Pericardium fibroblast (primary cell): Measurements from ENCODE around the gene ZBTB9. TPM values are rescaled to one million over a fixed set of nuclear protein-coding genes. Genes with fewer than 3 reads are reported as not detected.

Experiments used
- total RNA-seq: library from RNA; depleted of rRNA; stranded (reverse); fragments of >200 nt; gene quantifications from 2 replicates; pipeline ENCODE4 v1.2.3, GENCODE V29; 2015

ZBTB9 gene, protein sequence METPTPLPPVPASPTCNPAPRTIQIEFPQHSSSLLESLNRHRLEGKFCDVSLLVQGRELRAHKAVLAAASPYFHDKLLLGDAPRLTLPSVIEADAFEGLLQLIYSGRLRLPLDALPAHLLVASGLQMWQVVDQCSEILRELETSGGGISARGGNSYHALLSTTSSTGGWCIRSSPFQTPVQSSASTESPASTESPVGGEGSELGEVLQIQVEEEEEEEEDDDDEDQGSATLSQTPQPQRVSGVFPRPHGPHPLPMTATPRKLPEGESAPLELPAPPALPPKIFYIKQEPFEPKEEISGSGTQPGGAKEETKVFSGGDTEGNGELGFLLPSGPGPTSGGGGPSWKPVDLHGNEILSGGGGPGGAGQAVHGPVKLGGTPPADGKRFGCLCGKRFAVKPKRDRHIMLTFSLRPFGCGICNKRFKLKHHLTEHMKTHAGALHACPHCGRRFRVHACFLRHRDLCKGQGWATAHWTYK
- 1.4 and 4.1 TPM in 2 replicates for total RNA-seq

DNA sequence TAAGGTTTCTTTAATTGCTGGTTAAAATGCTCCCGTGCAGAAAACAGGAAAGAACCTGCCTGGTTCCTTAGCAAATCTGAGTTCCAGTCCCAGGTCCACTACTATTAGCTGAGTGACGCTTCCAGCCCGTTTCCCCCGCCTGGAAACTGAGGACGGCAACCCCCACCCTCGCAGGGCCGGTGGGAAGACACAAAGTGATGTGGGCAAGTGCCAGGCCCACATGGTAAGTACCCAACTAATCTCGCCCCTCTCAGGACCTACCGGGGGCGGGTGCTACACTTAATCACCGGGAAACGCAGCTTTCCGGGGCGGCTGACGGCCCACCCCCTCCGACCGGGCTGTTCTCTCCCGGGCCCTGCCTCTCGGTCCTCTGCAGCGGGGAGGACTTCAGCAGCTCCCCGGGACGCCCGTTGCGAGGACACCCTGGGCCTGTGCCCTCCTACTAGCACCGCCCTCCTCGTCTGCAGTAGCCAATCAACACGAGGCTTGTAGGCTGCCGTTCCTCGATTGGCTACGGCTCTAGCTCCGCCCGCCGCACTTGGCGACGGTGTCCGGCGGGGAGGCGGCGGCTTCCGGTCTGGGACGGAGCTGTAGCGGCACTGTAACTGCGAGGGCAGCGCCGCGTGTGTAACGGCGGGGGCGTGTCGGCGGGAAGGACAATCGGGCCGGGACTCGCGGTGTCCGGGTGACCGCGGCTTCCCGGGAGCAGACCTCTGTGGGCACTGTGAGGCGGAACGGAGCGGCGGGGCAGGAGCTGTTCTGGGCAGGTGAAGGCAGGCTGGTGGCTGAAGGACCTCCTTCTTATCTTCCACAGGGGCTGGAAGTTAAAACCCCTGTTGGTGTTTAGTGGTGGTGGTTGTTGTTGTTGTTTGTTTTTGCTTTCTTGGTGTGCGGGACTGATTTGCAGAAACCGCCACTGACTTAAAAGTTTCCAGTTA, at the start of gene ZBTB9:
TSS of gene ZBTB9 (plus strand) at position 568 of the 938 bp plus-strand sequence. CDS start 525 bp downstream, outside the sequence.

DNA sequence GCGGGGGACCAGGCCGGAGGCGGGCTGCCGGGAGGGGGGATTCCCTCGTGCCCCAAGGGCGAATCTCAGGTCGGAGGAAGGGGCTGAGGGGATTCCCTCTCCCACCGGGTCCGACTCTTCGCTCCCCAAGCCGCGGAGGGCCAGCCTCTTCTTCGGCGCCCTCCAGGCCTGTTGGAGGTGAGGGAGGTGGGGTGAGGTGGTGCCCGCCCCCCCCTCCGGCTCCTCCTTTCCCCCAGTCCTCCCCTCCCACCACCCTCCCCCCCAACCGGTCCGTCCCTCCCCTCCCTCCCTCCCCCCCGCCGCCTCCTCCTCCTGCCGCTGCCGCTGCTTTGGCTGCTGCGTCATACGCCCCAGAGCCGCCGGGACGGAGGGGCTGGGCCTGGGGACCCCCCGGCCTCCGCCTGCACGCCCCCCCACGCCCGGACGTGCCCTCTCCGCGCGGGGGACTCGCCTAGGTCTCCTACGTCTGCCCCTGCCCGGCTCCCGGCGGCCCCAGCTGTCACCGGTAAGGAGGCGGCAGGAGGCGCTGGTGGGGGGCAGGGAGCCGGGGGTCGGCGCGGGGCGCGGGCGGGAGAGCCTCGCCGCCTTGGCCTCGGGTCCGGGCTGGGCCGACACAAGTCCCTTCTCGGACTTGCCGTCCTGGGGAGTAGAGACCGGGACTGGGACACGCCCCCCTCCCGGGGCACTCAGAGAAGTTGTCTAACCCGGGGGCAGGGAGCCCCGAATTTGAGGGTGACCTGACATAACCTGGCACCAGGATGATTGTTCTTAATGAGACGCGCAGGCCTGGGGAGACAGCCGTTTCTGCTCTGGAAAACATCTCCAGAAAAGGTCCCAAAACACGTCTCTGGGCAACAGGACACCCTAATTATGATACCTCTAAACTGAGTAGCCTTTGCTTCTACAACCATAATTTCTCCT, 43.4 kb upstream of the ZBTB9 start, which contains the start of gene PHF1:
TSS of gene PHF1 (plus strand) at position 304 of the 921 bp plus-strand sequence. CDS start 1,250 bp downstream, outside the sequence.

DNA sequence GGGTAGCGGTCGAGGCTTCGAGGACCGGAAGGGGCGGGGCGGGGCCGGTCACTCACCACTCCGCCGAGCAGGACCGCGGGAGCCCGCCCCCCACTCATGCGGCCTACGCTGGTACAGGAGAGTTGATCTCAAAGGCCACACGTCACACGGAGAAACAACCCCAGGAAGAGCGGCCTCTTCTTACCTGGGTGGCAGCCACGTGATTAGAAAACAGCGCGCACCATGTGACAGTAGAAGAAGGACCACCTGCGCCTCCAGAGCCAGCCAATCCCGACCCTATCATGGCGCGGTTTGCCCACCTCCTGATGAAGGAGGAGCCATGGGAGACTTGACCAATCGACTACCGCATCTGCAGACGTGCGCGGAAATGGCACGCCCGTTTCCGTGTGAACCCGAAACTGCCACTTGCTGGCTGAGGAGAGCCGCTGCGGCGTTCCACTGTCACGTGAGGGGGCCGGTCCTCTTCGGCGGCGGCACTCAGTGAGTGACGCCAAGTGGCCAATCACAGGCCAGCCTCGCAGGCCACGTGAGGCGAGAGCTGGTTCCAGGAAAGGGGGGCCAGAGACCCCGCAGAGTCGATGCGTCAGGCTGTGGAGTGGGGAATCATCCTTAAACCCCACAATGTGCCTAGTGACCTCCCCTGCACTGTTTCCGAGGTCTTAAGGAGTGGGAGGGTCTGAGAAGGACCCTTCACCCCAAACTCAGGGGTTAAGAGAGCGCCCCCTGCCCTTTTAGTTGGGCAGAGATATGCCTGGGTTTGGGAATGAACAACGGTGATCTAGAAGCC, 36.3 kb upstream of the ZBTB9 start, which contains the start of gene CUTA:
TSS of gene CUTA (minus strand) at position 205 of the 787 bp plus-strand sequence. CDS start at position 98, 107 bp downstream.

DNA sequence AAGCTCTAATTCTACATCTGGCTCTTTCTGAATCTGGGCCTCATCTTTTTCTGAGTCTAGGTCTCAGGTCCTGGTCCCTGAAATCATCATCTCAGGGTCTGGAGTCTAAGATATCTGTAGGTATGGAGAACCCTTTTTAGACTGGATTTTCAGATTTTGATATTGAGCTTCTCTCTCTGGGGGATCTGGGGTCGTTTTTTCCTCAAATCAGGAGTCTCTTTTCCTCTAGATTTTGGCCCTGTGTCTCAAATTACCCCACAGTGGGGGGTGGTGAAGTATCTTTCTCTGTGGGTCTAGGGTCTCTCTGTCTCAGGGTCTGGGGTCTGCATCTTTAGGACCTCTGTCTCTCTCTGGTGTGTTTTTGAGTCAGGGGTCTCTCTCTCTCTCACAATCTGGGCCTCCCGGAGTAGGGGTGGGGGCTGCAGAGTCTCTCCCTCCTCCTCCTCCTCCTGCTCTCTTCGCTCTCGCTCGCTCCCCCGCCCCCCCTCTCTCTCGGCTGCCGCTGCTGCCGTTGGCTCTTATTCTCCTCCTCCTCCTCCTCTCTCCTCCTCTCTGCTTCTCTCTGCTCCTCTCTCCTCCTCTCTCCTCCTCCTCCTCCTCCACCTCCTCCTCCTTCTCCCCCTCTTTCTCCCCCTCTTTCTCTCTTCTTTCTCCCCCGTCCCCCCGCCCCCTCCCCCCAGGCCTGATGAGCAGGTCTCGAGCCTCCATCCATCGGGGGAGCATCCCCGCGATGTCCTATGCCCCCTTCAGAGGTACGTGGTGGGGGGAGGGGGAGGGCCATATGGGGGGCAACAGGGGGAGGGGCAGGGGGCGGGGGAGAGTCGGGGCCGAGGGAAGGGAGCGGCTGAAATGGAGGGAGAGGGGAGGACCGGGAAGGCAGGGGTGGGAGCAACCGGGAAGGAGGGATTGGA, 34.5 kb upstream of the ZBTB9 start, which contains the start of gene SYNGAP1:
TSS of gene SYNGAP1 (plus strand) at position 486 of the 911 bp plus-strand sequence. CDS start at position 686, 200 bp downstream.

Other genes with a start within 250 kb of the ZBTB9 start
- 5.7 and 9.1 TPM in 2 replicates for gene HSD17B8, start 249.9 kb upstream of the ZBTB9 start, total RNA-seq
- gene RING1, start 246.1 kb upstream of the ZBTB9 start, total RNA-seq, result 12.3 and 12.8 TPM in 2 replicates
- 34.2 and 34.8 TPM in 2 replicates for gene VPS52, start 182.7 kb upstream of the ZBTB9 start, total RNA-seq
- gene RPS18, start 182.5 kb upstream of the ZBTB9 start, total RNA-seq, result 5,390 and 8,802 TPM in 2 replicates
- gene B3GALT4, start 177.5 kb upstream of the ZBTB9 start, total RNA-seq, result 1.7 and 2.3 TPM in 2 replicates
- 58.0 and 63.1 TPM in 2 replicates for gene WDR46, start 165.3 kb upstream of the ZBTB9 start, total RNA-seq
- 20.3 and 43.9 TPM in 2 replicates for gene PFDN6, start 165.0 kb upstream of the ZBTB9 start, total RNA-seq
- 20.2 and 22.2 TPM in 2 replicates for gene RGL2, start 155.6 kb upstream of the ZBTB9 start, total RNA-seq
- gene TAPBP, start 140.5 kb upstream of the ZBTB9 start, total RNA-seq, result 62.6 and 65.8 TPM in 2 replicates
- gene ZBTB22, start 136.8 kb upstream of the ZBTB9 start, total RNA-seq, result 18.5 and 19.1 TPM in 2 replicates
- 25.2 and 26.2 TPM in 2 replicates for gene DAXX, start 131.6 kb upstream of the ZBTB9 start, total RNA-seq
- 0.47 and 1.3 TPM in 2 replicates for gene KIFC1, start 62.8 kb upstream of the ZBTB9 start, total RNA-seq
- gene PHF1, start 43.6 kb upstream of the ZBTB9 start, total RNA-seq, result 24.5 and 29.9 TPM in 2 replicates
- gene CUTA, start 36.5 kb upstream of the ZBTB9 start, total RNA-seq, result 174 and 180 TPM in 2 replicates
- gene SYNGAP1, start 34.5 kb upstream of the ZBTB9 start, total RNA-seq, result 2.6 and 6.2 TPM in 2 replicates
- 5.9 and 14.5 TPM in 2 replicates for gene BAK1, start 125.7 kb downstream of the ZBTB9 start, total RNA-seq
- 15.9 and 27.5 TPM in 2 replicates for gene ITPR3, start 166.7 kb downstream of the ZBTB9 start, total RNA-seq